Stimulated activated CD4-positive, alpha-beta T cell treated with anti-CD3 and anti-CD28 coated beads, Interleukin-4, amount 100 ng/mL, for 1 hour (primary cell): ENCODE data around the gene ADAM11.

Experiments
- DNase-seq: peaks from one replicate; pipeline ENCODE4 v3.0.0-alpha.2; 2020

The ADAM11 gene

DNA sequence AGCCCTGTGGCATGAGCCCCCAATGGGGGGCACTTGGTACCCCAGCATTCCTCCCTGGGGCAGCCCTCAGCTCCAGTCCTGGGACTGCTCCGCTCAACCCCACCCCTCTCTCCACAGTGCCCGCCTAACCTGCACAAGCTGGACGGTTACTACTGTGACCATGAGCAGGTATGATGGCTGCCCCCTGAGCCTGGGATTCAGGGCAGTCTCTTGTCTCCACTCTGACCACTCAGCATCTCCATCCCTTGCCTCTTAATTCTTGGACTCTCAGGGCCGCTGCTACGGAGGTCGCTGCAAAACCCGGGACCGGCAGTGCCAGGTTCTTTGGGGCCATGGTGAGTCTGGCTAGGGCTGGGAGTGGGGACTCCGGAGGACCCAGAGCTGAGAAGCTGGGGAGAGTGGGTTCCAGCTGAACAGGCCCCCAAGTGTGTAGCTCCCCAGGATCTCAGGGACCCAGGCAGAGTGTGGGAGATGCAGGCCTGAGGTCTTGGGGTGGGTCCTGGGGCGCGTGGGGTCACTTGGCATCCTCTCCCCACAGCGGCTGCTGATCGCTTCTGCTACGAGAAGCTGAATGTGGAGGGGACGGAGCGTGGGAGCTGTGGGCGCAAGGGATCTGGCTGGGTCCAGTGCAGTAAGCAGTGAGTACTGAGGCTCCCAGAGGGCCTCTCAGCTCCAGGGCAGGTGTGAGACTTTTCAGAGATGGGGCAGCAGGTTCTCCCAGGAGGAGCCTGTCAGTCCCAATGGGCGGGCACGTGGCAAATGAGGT, 18.0 kb downstream of the ADAM11 start:
- no peak for DNase-seq

GRCh38 chr17:44777394-44778348, 18.9 kb downstream of the ADAM11 start:
- no peak for DNase-seq

- DNase-seq: no peak
Observed at GRCh38 chr17:44778656-44779210, 19.9 kb downstream of the ADAM11 start.

GRCh38 chr17:44779211-44780025, 20.6 kb downstream of the ADAM11 start:
- peak; percentile 87 for DNase-seq

DNA sequence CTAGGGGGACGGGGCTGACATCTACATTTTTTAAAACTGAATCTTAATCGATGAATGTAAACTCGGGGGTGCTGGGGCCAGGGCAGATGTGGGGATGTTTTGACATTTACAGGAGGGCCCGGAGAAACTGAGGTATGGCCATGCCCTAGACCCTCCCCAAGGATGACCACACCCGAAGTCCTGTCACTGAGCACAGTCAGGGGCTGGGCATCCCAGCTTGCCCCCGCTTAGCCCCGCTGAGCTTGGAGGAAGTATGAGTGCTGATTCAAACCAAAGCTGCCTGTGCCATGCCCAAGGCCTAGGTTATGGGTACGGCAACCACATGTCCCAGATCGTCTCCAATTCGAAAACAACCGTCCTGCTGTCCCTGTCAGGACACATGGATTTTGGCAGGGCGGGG, 21.4 kb downstream of the ADAM11 start:
- DNase-seq: no peak

- DNase-seq: no peak
Observed at GRCh38 chr17:44780845-44781480, 22.2 kb downstream of the ADAM11 start.

DNA sequence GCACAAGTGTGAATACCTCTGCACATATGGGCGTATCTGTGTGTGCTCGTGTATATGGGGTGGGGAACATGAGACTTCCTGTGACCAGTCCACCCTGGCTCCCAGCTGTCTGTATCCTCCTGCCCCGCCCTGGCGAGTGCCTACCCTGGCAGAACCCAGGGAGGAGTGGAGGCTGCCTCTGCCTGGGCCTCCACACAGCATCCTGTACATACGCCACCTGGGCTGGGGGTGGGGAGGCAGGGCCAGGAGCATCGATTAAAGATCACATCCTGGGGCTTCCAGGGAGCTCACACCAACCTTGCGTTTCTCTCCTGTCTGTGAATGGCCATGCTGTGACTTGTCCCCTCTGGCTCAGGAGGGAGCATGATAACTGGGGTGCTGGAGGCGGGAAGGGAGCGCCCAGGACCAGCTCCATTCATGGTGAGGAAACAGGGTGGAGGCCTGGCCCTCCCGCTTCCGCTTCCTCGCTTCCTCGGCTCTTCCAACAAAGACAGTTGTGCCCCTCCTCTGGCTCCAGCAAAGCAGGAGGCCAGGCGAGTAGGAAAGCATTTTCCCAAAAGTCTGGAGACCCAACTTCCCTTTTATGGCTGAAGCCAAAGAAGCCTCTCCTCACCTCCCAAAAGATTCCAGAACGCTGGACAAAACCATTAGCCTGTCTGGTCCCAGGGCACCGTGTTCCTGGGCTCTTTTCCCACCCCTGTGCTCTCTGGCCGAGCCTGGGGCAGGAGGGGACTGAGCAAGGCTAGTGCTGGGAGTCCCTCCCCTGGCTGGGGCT, 22.9 kb downstream of the ADAM11 start:
- no peak for DNase-seq

DNA sequence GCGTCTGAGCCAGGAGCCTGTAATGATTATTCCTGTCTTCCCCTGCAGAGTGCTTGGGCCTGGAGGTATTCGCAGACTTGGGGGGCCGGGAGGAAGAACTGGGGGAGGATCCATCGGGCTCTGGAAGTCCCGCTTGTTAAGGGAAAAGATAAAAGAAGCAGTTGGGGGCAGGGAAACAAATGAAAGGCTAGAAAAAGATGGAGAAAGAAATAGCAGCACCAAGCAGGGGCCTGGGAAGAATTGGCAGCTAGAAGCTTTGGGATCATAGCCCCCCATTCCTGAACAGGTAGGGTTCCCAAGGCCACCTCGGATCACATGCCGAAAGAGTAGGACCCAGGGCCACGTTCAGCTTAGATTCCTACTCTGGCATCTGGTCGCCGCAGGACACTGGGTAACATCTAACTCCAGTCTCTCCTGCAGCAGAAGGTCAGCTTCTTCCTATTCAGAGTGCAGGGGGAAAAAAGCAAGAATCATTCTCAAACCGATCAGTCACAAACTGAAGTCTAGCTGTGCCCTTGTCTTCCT, 23.6 kb downstream of the ADAM11 start:
- DNase-seq: no peak

DNA sequence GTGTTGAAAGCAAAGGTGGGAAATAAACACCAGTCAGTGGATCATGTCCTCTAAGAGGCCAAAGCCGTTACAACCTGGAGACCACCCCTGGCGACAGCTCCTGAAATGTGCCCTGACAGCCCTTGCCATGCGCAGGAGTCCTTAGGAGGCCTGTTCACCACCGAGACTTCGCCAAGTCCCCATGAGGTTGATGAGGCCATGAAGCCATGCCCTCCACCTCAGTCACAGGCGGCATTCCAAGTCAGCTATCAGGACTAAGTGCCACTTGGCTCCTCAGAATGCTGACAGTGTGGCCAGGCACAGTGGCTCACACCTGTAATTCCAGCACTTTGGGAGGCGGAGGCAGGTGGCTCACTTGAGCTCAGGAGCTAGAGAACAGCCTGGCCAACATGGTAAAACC, 27.1 kb downstream of the ADAM11 start:
- no peak for DNase-seq

GRCh38 chr17:44786551-44787081, 27.8 kb downstream of the ADAM11 start:
- DNase-seq: no peak

DNA sequence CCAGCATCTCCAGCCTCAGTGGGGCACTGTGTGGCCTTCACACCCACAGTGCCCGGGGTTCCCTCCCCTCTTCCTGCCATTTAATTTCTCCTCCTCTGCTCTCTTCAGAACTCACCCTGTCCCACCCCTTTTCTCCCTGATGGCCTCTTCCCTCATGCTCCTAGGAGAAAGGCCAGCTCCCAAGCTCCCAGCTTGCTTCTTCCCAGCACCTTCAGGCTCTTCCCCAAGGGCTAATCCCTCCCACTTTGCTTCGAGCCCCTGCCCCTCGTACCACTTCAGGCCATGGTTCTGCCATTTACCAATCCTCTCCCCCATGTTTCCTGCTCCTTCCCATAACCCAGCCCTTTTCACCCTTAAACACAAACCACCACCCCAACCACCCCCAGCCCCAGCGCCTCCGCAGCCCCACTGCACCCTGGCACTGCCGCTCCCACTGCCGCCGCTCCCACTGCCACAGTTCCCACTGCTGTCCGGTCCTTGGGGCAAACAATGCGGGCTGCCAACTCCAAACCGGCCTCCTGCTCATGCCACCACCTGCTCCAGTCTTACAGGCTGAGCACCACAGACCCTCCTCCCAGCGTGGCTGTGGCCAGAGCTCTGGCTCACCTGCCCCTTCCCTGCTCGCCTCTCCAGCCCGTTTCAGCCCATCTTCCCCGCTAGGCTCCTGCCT, 28.6 kb downstream of the ADAM11 start:
- DNase-seq: no peak

DNA sequence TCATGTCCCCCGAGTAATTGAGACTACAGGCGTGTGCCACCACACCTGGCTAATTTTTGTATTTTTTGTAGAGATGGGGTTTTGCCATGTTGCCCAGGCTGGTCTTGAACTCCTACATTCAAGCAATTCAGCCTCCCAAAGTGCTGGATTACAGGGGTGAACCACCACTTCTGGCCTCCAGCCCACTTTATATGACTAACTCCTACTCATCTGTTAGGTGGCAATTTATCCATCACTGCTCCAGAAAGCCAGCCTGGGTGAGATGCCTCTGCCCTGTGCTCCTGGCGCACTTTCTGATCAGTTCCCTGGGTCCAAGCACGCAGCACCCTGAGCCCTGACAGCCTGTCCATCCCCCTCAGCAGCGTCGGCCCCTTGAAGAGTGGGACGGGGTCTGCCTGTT, 29.4 kb downstream of the ADAM11 start:
- DNase-seq: no peak

DNA sequence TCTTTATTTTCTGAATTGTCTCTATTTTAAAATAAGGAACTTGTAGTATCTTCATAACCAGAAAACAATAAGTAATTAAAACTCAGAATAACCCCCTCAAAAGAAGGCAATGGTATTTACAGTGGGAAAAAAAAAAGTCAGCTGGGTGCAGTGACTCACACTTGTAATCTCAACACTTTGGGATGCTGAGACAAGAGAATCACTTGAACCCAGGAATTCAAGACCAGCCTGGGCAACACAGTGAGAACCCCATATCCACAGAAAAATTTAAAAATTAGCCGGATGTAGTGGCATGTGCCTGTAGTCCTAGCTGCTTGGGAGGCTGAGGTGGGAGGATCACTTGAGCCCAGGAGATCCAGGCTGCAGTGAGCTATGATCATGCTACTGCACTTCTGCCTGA, 33.5 kb downstream of the ADAM11 start:
- no peak for DNase-seq

GRCh38 chr17:44793885-44794842, 35.4 kb downstream of the ADAM11 start:
- no peak for DNase-seq

DNA sequence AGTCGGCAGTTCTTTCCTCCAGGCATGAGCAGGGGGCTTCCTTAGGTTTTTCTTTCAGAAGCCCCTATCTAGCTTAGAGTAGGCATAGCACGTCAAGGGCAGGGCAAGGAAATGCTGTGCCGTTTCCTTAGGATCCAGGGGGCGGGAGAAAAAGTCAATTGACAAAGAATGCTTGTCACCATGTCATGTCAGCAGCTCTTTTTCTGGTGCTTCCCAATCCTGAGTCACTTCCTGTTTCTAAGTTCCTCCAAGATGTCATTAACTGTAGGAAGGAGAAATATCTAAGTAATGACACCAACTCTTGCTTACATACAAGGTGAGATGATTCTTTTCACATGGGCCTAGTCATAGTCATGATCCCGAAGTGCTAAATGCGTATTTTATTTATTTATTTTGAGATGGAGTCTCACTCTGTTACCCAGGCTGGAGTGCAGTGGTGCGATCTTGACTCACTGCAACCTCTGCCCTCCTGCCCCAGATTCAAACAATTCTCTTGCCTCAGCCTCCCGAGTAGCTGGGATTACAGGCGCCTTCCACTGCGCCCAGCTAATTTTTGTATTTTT, 36.1 kb downstream of the ADAM11 start:
- DNase-seq: no peak

DNA sequence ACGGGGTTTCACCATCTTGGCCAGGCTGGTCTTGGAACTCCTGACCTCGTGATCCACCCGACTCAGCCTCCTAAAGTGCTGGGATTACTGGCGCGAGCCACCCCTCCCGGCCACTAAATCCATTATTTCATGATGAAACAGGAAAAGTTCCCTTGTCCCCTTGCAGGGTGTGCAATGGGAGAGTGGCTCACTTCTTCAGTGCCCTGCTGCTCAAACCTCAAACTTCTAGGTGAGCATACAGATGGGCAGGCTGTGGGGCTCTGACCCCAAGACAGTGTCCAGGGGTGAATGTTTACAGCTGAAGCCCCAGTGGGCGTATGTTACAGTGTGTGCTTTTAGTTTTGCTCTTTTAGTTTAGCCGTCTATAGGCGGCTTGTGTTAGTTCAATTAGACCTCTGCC, 36.6 kb downstream of the ADAM11 start:
- DNase-seq: no peak

DNA sequence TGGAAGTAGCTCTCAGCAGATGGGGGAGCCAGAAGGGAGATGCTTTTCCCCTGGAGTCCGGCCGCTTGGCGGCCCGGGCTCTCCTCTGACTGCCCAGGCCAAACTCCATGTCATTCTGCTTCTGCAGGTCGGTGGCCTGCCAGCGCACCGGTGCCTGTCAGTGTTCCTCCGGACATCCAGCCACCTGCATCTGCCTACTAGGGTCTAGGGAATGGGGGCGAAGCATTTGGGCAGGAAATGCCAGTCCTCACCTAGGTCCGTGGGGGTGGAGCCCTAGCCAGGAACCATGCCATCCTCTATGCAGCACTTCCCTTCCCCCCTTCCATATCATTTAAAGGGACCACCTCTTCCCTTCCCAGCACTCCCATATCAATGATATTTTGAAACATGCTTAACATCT, 37.1 kb downstream of the ADAM11 start:
- DNase-seq: no peak

DNA sequence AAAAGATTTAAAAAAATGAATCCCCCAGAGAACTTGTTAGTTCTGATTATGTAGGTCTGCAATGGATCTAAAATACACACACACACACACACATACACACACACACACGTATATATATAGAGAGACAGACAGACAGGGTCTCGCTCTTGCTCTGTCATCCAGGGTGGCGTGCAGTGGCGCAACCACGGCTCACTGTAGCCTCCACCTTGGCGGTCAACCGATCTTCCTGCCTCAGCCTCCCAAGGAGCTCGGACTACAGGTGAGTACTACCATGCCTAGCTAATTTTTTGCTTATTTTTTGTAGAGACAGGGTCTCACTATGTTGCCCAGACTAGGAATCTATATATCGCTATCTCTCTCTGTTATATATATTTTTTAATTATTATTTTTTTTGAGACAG, 37.9 kb downstream of the ADAM11 start:
- DNase-seq: no peak

- no peak for DNase-seq
Observed at GRCh38 chr17:44797802-44798201, 39.0 kb downstream of the ADAM11 start.
